ENCODE data around the gene NOTCH3. TPM values are rescaled to one million over a fixed set of nuclear protein-coding genes. Genes with fewer than 3 reads are reported as not detected.

Gene NOTCH3
- total RNA-seq, 1 experiment from 2014 or later, result 164 TPM

DNA sequence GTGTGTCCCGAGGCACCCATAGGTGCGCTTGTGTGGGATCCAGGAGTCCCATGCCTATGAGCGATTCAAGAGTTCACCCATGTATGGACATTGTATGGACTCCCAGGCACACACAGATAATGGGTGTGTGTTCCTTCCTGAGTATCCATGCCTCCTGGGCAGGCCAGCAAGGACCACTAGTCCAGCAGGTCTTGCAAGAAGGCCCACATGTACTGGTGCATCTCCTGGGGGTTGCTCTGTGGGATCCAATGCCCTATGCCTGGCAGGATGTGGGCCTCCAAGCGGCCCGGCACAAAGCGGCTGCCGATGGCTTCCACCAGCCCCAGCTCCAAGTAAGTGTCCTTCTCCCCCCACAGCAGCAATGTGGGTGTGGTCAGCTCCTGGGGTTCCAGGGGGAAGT lies 26.5 kb upstream of the NOTCH3 start:
- H3K27me3 ChIP-seq (ENCODE audit: insufficient read depth, low read length), result no peaks in the 10 kb centered on the region
- H3K79me1 ChIP-seq (ENCODE audit: insufficient read depth, low read depth, low read length, poor library complexity, severe bottlenecking), result no peaks in the 10 kb centered on the region
- H2BK120ac ChIP-seq (ENCODE audit: low read depth, low read length, poor library complexity, severe bottlenecking), result no peak overlapping the region
- H4K91ac ChIP-seq (ENCODE audit: insufficient read length, low read depth, low read length), result no peak overlapping the region
- H4K8ac ChIP-seq (replicated peaks; ENCODE audit: insufficient read length, low read depth, low read length), result no peak overlapping the region
- no peak overlapping the region for H3T11ph ChIP-seq (ENCODE audit: low read length)
- no peak overlapping the region for H2BK15ac ChIP-seq (ENCODE audit: low read depth, low read length)
- Mint-ChIP-seq H3K4me3 (no peak overlapping the region), H3K9me3 (no peaks in the 10 kb centered on the region), H3K4me1 (peaks cover 10 to 13% of the 10 kb centered on the region in 2 experiments), H3K27ac (no peak overlapping the region; a peak in 1 of 7 replicates), H3K36me3 (ENCODE audit: insufficient read depth in 1 of 3, low read depth in 3 of 3) (peaks cover 3 to 21% (median 11%) of the 10 kb centered on the region in 3 experiments; a peak in 5 of 7 replicates), H3K27me3 (ENCODE audit: low read depth) (peaks cover 5% of the 10 kb centered on the region)
- H4K5ac ChIP-seq (ENCODE audit: insufficient read length, low read depth, low read length), result no peak overlapping the region
- H3K9ac ChIP-seq (ENCODE audit: extremely low read depth, insufficient read length, low read length), result no peak overlapping the region
- H3K56ac ChIP-seq (ENCODE audit: insufficient read length, low read depth, low read length), result no peak overlapping the region
- H4K20me1 ChIP-seq (ENCODE audit: control insufficient read depth, insufficient read depth, insufficient read length), result no peaks in the 10 kb centered on the region
- no peak overlapping the region for H2BK20ac ChIP-seq (ENCODE audit: low read depth, low read length, poor library complexity, severe bottlenecking)
- H3K79me2 ChIP-seq (ENCODE audit: insufficient read depth, low read length), result no peaks in the 10 kb centered on the region
- H3K23me2 ChIP-seq (ENCODE audit: insufficient read length, low read depth, low read length, poor library complexity, severe bottlenecking), result peaks cover 14% of the 10 kb centered on the region
- no peak overlapping the region for H3K14ac ChIP-seq (ENCODE audit: insufficient read depth, low read length)
- no CpG with 5 or more reads among the region's 7 CpGs for WGBS (ENCODE audit: extremely low coverage, insufficient read length, low lambda C conversion rate)
- H3K9me3 ChIP-seq (ENCODE audit: control insufficient read depth, low read depth, low read length), result no peaks in the 10 kb centered on the region
- DNase-seq, result no peak
- no peak overlapping the region for H3K4ac ChIP-seq (ENCODE audit: low read depth, low read length)
- H2BK5ac ChIP-seq (ENCODE audit: insufficient read length, low read length), result no peak overlapping the region
- H2AFZ ChIP-seq (ENCODE audit: low read length), result no peak overlapping the region
- no peak overlapping the region for H2BK12ac ChIP-seq (ENCODE audit: insufficient read length, low read depth, low read length)
- no peak overlapping the region for H3K4me2 ChIP-seq (ENCODE audit: insufficient read depth, insufficient read length, low read length)
- H3K4me1 ChIP-seq (ENCODE audit: insufficient read depth, low read length), result no peaks in the 10 kb centered on the region
- H3K27ac ChIP-seq (ENCODE audit: insufficient read length, low read depth, low read length), result no peak overlapping the region
- TF ChIP-seq, protein P1, sequence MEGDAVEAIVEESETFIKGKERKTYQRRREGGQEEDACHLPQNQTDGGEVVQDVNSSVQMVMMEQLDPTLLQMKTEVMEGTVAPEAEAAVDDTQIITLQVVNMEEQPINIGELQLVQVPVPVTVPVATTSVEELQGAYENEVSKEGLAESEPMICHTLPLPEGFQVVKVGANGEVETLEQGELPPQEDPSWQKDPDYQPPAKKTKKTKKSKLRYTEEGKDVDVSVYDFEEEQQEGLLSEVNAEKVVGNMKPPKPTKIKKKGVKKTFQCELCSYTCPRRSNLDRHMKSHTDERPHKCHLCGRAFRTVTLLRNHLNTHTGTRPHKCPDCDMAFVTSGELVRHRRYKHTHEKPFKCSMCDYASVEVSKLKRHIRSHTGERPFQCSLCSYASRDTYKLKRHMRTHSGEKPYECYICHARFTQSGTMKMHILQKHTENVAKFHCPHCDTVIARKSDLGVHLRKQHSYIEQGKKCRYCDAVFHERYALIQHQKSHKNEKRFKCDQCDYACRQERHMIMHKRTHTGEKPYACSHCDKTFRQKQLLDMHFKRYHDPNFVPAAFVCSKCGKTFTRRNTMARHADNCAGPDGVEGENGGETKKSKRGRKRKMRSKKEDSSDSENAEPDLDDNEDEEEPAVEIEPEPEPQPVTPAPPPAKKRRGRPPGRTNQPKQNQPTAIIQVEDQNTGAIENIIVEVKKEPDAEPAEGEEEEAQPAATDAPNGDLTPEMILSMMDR (conservative IDR thresholded peaks at IDR 0.05), result no peak
- H3K18ac ChIP-seq (ENCODE audit: insufficient read length, low read depth, low read length), result no peak overlapping the region
- no peak overlapping the region for H2AK5ac ChIP-seq (ENCODE audit: insufficient read length, low read length)
- no peak overlapping the region for H3K23ac ChIP-seq (ENCODE audit: insufficient read length, low read depth, low read length)

Measured in H9 (cell line).